Immature natural killer cell (primary cell): ENCODE measurements around the gene ITPK1. TPM values are rescaled to one million over a fixed set of nuclear protein-coding genes. Genes with fewer than 3 reads are reported as not detected.
"Not testable (repeated sequence)": the region's sequence is repeated elsewhere in the genome, so short reads cannot be mapped to it uniquely, and the experiment has no call there.

Experiments
- DNase-seq, 3 donors: peaks; one replicate each; pipeline ENCODE4 v3.0.0; 2022; ENCODE audit warnings: mixed read lengths in 1 of 3
- H3K27ac Mint-ChIP-seq, 6 donors: one replicate each; pipeline ENCODE4 v1.8.0; 2020; ENCODE audit warnings: mixed read lengths in 6 of 6, mild to moderate bottlenecking in 5 of 6, inconsistent platforms in 4 of 6, moderate library complexity in 3 of 6
- H3K27me3 Mint-ChIP-seq, 3 donors: one replicate each; pipeline ENCODE4 v1.8.0; 2020 to 2021; ENCODE audit warnings: low read depth in 3 of 3, mild to moderate bottlenecking in 3 of 3, mixed read lengths in 3 of 3, moderate library complexity in 3 of 3, inconsistent platforms in 1 of 3
- H3K36me3 Mint-ChIP-seq, 3 donors: one replicate each; pipeline ENCODE4 v1.8.0; 2020; ENCODE audit warnings: mixed read lengths in 3 of 3, inconsistent platforms in 2 of 3, mild to moderate bottlenecking in 2 of 3
- H3K4me1 Mint-ChIP-seq, 2 donors: one replicate each; pipeline ENCODE4 v1.8.0; 2020; ENCODE audit warnings: inconsistent platforms in 2 of 2, mild to moderate bottlenecking in 2 of 2, mixed read lengths in 2 of 2, moderate library complexity in 1 of 2
- H3K4me3 Mint-ChIP-seq, 5 donors: one replicate each; pipeline ENCODE4 v1.8.0; 2020; ENCODE audit warnings: mild to moderate bottlenecking in 5 of 5, mixed read lengths in 5 of 5, inconsistent platforms in 3 of 5, moderate library complexity in 3 of 5
- H3K9me3 Mint-ChIP-seq, 6 donors: one replicate each; pipeline ENCODE4 v1.8.0; 2020; ENCODE audit warnings: mild to moderate bottlenecking in 6 of 6, mixed read lengths in 6 of 6, inconsistent platforms in 4 of 6, moderate library complexity in 3 of 6
- polyA plus RNA-seq, 3 donors: library from polyadenylated mRNA; unstranded; fragments of 300-500 nt; fragmentation: Illumina TruSeq; gene quantifications; one replicate each; pipeline ENCODE4 v1.2.3, GENCODE V29; 2021

ITPK1 gene
- polyA plus RNA-seq, 3 donors from 2014 or later = 19.5 to 53.0 (median 21.7) TPM

DNA sequence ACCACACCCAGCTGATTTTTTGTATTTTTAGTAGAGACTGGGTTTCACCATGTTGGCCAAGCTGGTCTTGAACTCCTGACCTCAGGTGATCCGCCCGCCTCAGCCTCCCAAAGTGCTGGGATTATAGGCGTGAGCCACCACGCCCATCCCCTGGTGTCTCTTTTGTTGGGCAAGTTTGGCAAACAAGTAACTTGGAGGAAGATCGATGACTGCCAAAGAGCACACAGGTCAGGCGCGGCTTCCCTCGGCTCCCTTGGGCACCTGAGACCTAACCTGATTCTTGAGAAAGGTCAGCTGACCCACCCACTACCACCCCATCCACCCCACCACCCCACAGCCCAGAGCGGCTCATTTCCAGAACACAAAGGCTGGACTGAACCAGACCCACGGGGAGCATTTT, 9.9 kb downstream of the ITPK1 start:
- not testable (repeated sequence) for H3K36me3 Mint-ChIP-seq, H3K27me3 Mint-ChIP-seq, DNase-seq, H3K9me3 Mint-ChIP-seq
- Mint-ChIP-seq H3K4me3 (peak overlapping the region in 1 of 5 donors; percentile 26), H3K4me1 (peaks cover 59 to 62% of the 10 kb centered on the region in 2 donors), H3K27ac (peak overlapping the region in 3 of 6 donors; percentile 46 to 58 (median 57))

DNA sequence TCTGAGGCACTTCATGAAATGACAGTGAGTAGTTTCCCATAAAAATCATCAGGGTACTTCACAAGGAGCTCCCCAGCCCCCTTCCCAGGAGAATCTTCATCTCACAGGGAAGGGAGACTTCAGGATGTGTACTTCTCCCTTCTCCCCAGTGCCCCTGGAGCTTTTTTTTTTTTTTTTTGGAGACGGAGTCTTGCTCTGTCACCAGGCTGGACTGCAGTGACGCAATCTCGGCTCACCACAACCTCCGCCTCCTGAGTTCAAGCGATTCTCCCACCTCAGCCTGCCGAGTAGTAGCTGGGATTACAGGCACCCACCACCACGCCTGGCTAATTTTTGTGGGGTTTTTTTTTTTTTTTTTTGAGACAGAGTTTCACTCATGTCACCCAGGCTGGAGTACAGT, 10.4 kb downstream of the ITPK1 start:
- no peaks in the 10 kb centered on the region for H3K36me3 Mint-ChIP-seq
- no peak overlapping the region for H3K4me3 Mint-ChIP-seq
- H3K27ac Mint-ChIP-seq = peak overlapping the region in 3 of 6 donors; percentile 57 to 96 (median 93)
- H3K4me1 Mint-ChIP-seq = peaks cover 63 to 66% of the 10 kb centered on the region in 2 donors
- peaks cover 0 to 5% (median 3%) of the 10 kb centered on the region in 3 donors for H3K27me3 Mint-ChIP-seq
- no peak for DNase-seq
- no peaks in the 10 kb centered on the region for H3K9me3 Mint-ChIP-seq

- H3K4me3 Mint-ChIP-seq = peak overlapping the region in 3 of 5 donors; percentile 82 to 88 (median 82)
- peaks cover 63 to 64% of the 10 kb centered on the region in 2 donors for H3K4me1 Mint-ChIP-seq
- peak overlapping the region; percentile 89 to 97 (median 94) for H3K27ac Mint-ChIP-seq
- no peak for DNase-seq
- H3K27me3 Mint-ChIP-seq = peaks cover 0 to 5% (median 3%) of the 10 kb centered on the region in 3 donors
- no peaks in the 10 kb centered on the region for H3K36me3 Mint-ChIP-seq
- H3K9me3 Mint-ChIP-seq = no peaks in the 10 kb centered on the region
Observed at GRCh38 chr14:93104961-93105360, 10.8 kb downstream of the ITPK1 start.

GRCh38 chr14:93103392-93104080, 12.2 kb downstream of the ITPK1 start:
- no peaks in the 10 kb centered on the region for H3K36me3 Mint-ChIP-seq
- peaks cover 58 to 61% of the 10 kb centered on the region in 2 donors for H3K4me1 Mint-ChIP-seq
- peak overlapping the region; percentile 89 to 97 (median 94) for H3K27ac Mint-ChIP-seq
- peak overlapping the region; percentile 75 to 88 (median 82) for H3K4me3 Mint-ChIP-seq
- peaks cover 0 to 8% (median 3%) of the 10 kb centered on the region in 3 donors for H3K27me3 Mint-ChIP-seq
- H3K9me3 Mint-ChIP-seq = no peaks in the 10 kb centered on the region
- peak; percentile 77 for DNase-seq

DNA sequence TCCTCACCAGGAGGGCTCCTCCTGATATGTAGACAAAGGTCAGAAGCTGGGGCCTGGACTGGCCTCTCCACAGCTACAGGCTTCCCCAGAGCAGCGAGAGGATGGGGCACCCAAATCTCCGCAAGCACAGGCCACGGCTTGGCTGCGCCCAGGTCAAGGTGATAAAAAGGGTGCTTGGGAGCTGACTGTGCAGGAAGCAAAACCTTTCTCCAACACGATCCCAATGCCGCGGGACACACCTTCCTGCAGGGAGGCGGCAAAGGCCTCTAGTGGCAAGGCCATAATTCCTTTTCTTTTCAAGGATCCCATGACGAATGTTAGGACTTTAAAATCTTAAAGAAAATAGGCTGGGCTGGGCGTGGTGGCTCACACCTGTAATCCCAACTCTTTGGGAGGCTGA, 13.6 kb downstream of the ITPK1 start:
- peaks cover 48 to 62% of the 10 kb centered on the region in 2 donors for H3K4me1 Mint-ChIP-seq
- H3K36me3 Mint-ChIP-seq = no peaks in the 10 kb centered on the region
- no peak for DNase-seq
- peaks cover 0 to 8% (median 3%) of the 10 kb centered on the region in 3 donors for H3K27me3 Mint-ChIP-seq
- peak overlapping the region in 4 of 5 donors; percentile 32 to 57 (median 37) for H3K4me3 Mint-ChIP-seq
- no peaks in the 10 kb centered on the region for H3K9me3 Mint-ChIP-seq
- peak overlapping the region; percentile 55 to 96 (median 76) for H3K27ac Mint-ChIP-seq

- H3K4me3 Mint-ChIP-seq = no peak overlapping the region
- H3K36me3 Mint-ChIP-seq = peaks cover 0 to 3% (median 0%) of the 10 kb centered on the region in 3 donors
- no peaks in the 10 kb centered on the region for H3K9me3 Mint-ChIP-seq
- peaks cover 46 to 62% of the 10 kb centered on the region in 2 donors for H3K4me1 Mint-ChIP-seq
- peak overlapping the region in 5 of 6 donors; percentile 27 to 76 (median 43) for H3K27ac Mint-ChIP-seq
- H3K27me3 Mint-ChIP-seq = peaks cover 0 to 10% (median 0%) of the 10 kb centered on the region in 3 donors
- DNase-seq = no peak
Observed at GRCh38 chr14:93101181-93101580, 14.5 kb downstream of the ITPK1 start.

GRCh38 chr14:93100570-93100969, 15.2 kb downstream of the ITPK1 start:
- H3K27ac Mint-ChIP-seq = peak overlapping the region in 4 of 6 donors; percentile 49 to 76 (median 68)
- peaks cover 0 to 4% (median 0%) of the 10 kb centered on the region in 3 donors for H3K36me3 Mint-ChIP-seq
- no peaks in the 10 kb centered on the region for H3K9me3 Mint-ChIP-seq
- H3K4me3 Mint-ChIP-seq = no peak overlapping the region
- DNase-seq = no peak
- H3K27me3 Mint-ChIP-seq = peaks cover 0 to 11% (median 0%) of the 10 kb centered on the region in 3 donors
- H3K4me1 Mint-ChIP-seq = peaks cover 49 to 63% of the 10 kb centered on the region in 2 donors

DNA sequence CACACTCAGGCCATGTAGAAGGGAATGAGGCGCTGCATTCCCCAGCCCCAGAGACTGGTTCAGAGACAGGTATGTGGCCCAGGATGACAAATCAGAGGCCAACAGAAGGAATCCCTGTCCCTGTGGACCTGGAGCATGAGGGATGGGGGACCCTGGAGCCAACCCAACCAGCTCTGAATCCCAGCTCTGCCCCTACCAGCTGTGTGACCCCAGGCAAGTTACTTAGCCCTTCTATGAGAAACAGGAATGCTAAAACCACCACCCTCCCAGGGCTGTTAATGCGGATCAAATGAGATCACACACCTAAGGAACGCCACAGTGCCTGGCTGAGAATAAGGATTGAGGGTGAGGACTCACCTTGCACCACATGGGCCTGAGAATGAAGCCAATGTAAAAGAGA, 15.6 kb downstream of the ITPK1 start:
- Mint-ChIP-seq H3K27ac (peak overlapping the region in 3 of 6 donors; percentile 45 to 76 (median 66)), H3K9me3 (no peaks in the 10 kb centered on the region)

GRCh38 chr14:93099643-93100042, 16.1 kb downstream of the ITPK1 start:
- H3K36me3 Mint-ChIP-seq = peaks cover 0 to 4% (median 0%) of the 10 kb centered on the region in 3 donors
- H3K4me3 Mint-ChIP-seq = no peak overlapping the region
- no peak overlapping the region for H3K27ac Mint-ChIP-seq
- peaks cover 0 to 11% (median 0%) of the 10 kb centered on the region in 3 donors for H3K27me3 Mint-ChIP-seq
- H3K9me3 Mint-ChIP-seq = no peaks in the 10 kb centered on the region
- no peak for DNase-seq
- peaks cover 50 to 67% of the 10 kb centered on the region in 2 donors for H3K4me1 Mint-ChIP-seq

More for the DNA sequence above, 15.6 kb downstream of the ITPK1 start:
- Mint-ChIP-seq H3K36me3 (peaks cover 0 to 4% (median 0%) of the 10 kb centered on the region in 3 donors), H3K27me3 (peaks cover 0 to 11% (median 0%) of the 10 kb centered on the region in 3 donors), H3K4me1 (peaks cover 50 to 67% of the 10 kb centered on the region in 2 donors), H3K4me3 (no peak overlapping the region)
- DNase-seq = no peak

DNA sequence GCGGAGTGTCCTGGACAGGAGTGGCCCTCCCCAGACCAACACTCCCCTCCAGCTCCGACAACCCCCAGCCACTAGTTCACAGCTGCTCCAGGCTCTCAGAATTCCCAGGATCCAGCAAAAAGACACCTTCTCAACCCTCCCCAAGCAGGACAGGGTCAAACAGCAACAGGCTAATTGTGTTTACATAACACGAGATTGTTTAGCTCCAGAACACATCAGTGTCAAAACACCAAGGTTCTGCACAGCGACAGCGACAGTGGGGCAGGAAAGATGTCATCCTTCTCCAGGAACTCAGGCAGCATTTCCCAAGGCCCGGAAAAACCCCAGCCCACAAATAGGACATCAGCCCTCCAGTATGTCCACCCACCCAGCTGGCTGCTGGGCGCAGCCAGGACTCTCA, 16.5 kb downstream of the ITPK1 start:
- peak overlapping the region in 2 of 6 donors; percentile 30 to 77 for H3K27ac Mint-ChIP-seq
- peaks cover 0 to 4% (median 0%) of the 10 kb centered on the region in 3 donors for H3K36me3 Mint-ChIP-seq
- DNase-seq = no peak
- H3K4me3 Mint-ChIP-seq = no peak overlapping the region
- no peaks in the 10 kb centered on the region for H3K9me3 Mint-ChIP-seq
- peaks cover 49 to 65% of the 10 kb centered on the region in 2 donors for H3K4me1 Mint-ChIP-seq
- peaks cover 0 to 11% (median 0%) of the 10 kb centered on the region in 3 donors for H3K27me3 Mint-ChIP-seq

DNA sequence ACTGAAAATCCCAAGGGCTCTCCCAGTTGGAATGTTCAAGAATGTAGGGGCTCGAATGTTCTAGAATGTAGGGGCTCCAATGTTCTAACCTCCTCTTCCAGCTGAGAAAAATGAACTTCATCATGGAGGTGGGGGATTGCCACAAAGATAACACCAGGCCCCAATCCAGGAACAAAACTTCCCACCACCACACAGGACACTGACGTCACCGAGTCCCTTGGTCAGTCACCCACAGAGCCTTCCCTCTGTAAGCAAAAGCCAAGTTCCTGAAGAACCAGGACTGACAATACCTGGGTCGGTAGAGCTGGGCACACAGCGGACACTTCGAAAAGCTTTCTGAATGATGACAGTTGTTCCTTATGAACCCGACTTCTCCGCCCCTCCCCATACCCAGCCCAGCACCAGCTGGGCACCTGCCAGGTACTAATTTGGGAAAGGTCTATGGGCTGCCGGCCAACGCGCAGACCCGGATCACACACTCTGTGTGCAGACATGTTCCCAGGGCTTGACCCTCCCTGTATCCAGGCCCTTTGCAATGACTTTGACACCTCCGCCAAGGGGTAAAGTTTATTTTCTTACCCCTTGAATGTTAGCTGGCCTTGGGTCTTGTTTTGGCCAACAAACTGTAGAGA, 18.9 kb downstream of the ITPK1 start:
- H3K9me3 Mint-ChIP-seq = no peaks in the 10 kb centered on the region
- peaks cover 0 to 4% (median 0%) of the 10 kb centered on the region in 3 donors for H3K36me3 Mint-ChIP-seq
- H3K27me3 Mint-ChIP-seq = peaks cover 0 to 9% (median 0%) of the 10 kb centered on the region in 3 donors
- DNase-seq = no peak
- no peak overlapping the region for H3K4me3 Mint-ChIP-seq
- peaks cover 38 to 63% of the 10 kb centered on the region in 2 donors for H3K4me1 Mint-ChIP-seq
- H3K27ac Mint-ChIP-seq = peak overlapping the region in 3 of 6 donors; percentile 46 to 72 (median 58)

DNA sequence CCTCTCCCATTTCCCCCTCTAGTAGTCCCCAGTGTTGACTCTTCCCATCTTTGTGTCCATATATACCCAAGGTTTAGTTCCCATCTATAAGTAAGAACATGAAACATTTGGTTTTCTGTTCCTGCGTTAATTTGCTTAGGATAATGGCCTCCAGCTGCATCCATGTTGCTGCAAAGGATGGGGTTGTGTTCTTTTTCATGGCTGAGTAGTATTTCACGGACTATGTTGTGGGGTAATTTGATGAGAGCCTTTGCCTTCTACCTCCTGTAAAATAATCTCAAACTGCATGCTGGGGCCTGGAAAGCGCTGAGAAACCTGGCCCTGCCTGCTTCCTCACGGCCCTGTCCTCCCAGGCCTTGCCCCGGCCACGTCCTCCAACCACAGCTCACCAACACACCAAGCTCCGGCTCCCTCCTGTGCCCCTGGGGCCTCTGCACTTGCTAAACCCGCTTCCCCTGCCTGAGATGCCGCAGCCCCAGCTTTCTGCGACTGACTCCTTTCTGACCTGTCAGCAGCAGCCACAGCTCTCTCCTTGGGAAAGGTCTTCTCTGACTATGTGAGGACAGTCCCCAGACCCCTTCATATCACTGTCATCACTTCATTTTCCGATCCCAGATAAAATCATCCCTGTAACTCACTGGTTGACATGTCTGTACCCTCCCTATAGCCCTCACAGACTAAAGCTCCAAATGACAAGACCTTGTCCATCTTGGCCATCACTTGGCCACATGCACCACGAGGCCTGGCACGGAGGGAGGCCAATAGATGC, 19.8 kb downstream of the ITPK1 start:
- peaks cover 41 to 68% of the 10 kb centered on the region in 2 donors for H3K4me1 Mint-ChIP-seq
- H3K27me3 Mint-ChIP-seq = peaks cover 0 to 9% (median 0%) of the 10 kb centered on the region in 3 donors
- no peak for DNase-seq
- H3K9me3 Mint-ChIP-seq = no peaks in the 10 kb centered on the region
- H3K4me3 Mint-ChIP-seq = peak overlapping the region in 4 of 5 donors; percentile 26 to 66 (median 48)
- H3K36me3 Mint-ChIP-seq = peaks cover 0 to 4% (median 0%) of the 10 kb centered on the region in 3 donors
- peak overlapping the region; percentile 18 to 89 (median 65) for H3K27ac Mint-ChIP-seq
